ENCODE measurements around the gene TBC1D2B. TPM values are rescaled to one million over a fixed set of nuclear protein-coding genes. Genes with fewer than 3 reads are reported as not detected.

TBC1D2B gene
- total RNA-seq, 1 donor from 2014 or later, result 22.1 TPM

DNA sequence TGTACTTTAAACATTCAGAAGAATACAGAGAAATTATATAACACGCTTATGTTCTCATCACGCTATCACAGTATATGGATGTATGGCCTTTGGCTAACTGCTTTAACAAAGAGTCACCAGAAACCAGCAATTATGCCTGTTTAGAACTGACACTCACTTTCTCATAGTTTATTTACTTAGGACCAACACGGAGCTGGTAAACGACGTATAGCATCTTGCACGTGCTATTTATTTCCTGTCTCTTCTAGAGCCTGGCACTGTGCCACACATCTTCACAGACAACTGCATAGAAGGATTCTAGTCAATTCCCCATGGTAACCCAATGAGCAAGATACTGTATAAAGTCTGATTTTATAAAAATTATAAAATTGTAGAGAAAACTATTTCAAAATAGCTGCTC lies 43.6 kb downstream of the TBC1D2B start:
- H3K27me3 Mint-ChIP-seq, result no peaks in the 10 kb centered on the region
- no peak overlapping the region for H3K27ac Mint-ChIP-seq
- TF ChIP-seq, protein P1, sequence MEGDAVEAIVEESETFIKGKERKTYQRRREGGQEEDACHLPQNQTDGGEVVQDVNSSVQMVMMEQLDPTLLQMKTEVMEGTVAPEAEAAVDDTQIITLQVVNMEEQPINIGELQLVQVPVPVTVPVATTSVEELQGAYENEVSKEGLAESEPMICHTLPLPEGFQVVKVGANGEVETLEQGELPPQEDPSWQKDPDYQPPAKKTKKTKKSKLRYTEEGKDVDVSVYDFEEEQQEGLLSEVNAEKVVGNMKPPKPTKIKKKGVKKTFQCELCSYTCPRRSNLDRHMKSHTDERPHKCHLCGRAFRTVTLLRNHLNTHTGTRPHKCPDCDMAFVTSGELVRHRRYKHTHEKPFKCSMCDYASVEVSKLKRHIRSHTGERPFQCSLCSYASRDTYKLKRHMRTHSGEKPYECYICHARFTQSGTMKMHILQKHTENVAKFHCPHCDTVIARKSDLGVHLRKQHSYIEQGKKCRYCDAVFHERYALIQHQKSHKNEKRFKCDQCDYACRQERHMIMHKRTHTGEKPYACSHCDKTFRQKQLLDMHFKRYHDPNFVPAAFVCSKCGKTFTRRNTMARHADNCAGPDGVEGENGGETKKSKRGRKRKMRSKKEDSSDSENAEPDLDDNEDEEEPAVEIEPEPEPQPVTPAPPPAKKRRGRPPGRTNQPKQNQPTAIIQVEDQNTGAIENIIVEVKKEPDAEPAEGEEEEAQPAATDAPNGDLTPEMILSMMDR (conservative IDR thresholded peaks at IDR 0.05), result no peak
- no peak for DNase-seq (ENCODE audit: extremely low spot score, unreplicated experiment)
- no peaks in the 10 kb centered on the region for H3K9me3 Mint-ChIP-seq
- H3K4me1 Mint-ChIP-seq (ENCODE audit: unreplicated experiment), result peaks cover 41% of the 10 kb centered on the region
- no peak overlapping the region for H3K4me3 Mint-ChIP-seq
- peaks cover 12% of the 10 kb centered on the region for H3K36me3 Mint-ChIP-seq

DNA sequence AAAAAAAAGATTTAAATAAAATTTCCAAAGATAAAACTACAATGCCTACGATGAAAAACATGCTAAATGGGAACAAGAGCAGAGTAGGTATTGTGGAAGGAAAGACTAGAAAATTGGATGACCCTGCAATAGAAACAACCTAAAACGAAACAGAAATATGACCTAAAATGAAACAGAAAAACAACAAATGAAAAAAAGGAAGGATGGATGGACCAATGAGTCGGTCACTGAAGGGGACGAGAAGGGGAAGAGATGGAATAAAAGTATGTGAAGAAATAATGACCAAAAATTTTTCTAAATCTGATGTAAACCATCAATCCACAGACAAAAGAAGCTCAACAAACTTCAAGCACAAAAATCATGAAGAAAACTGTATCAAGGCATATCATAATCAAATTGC lies 44.8 kb downstream of the TBC1D2B start:
- H3K9me3 Mint-ChIP-seq, result no peaks in the 10 kb centered on the region
- H3K4me1 Mint-ChIP-seq (ENCODE audit: unreplicated experiment), result peaks cover 35% of the 10 kb centered on the region
- H3K27me3 Mint-ChIP-seq, result no peaks in the 10 kb centered on the region
- H3K27ac Mint-ChIP-seq, result no peak overlapping the region
- TF ChIP-seq, protein P1 (conservative IDR thresholded peaks at IDR 0.05), result no peak
- no peak overlapping the region for H3K4me3 Mint-ChIP-seq
- H3K36me3 Mint-ChIP-seq, result peaks cover 16% of the 10 kb centered on the region
- no peak for DNase-seq (ENCODE audit: extremely low spot score, unreplicated experiment)

DNA sequence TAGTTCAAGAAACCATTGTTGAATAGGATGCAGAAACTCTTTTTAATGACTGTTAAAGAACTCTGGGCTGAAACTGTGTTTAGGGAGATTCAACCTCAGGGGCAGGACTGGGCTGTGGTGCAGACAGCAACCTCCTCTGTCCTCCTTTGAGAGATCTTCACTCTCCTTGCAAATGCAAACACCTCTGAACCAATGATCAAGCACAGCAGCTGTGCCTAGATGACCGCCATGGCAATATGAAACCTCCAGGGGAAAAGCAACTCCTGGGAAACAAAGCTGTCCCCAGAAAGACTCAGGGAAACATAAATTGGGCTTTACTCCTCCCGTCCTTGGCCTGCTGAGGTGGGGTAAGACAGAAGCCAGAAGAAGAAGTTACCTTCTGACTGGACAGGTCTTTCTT lies 52.6 kb downstream of the TBC1D2B start:
- no peaks in the 10 kb centered on the region for H3K9me3 Mint-ChIP-seq
- H3K4me3 Mint-ChIP-seq, result no peak overlapping the region
- TF ChIP-seq, protein P1 (conservative IDR thresholded peaks at IDR 0.05), result no peak
- no peak for DNase-seq (ENCODE audit: extremely low spot score, unreplicated experiment)
- H3K27me3 Mint-ChIP-seq, result no peaks in the 10 kb centered on the region
- H3K27ac Mint-ChIP-seq, result no peak overlapping the region
- H3K36me3 Mint-ChIP-seq, result peaks cover 25% of the 10 kb centered on the region
- peaks cover 15% of the 10 kb centered on the region for H3K4me1 Mint-ChIP-seq (ENCODE audit: unreplicated experiment)

DNA sequence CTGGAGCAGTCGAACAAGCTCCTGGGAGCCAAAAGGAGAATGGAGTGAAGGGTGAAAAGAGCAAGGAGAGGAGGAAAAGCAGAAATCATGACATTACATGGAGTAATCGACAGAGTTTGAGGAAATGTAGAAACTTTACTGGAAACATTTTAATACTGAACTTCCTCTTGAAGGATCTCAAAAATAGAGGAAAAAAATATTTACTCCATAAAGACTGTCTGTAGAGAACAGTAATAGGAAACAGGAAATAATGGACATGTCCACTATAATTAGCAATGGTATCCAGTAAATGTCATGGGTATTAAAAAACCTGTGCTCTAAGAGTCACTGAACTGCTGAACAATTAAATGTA lies 53.0 kb downstream of the TBC1D2B start:
- Mint-ChIP-seq H3K27ac (no peak overlapping the region), H3K27me3 (no peaks in the 10 kb centered on the region), H3K4me1 (ENCODE audit: unreplicated experiment) (peaks cover 15% of the 10 kb centered on the region), H3K4me3 (no peak overlapping the region), H3K9me3 (no peaks in the 10 kb centered on the region), H3K36me3 (peaks cover 25% of the 10 kb centered on the region)
- DNase-seq (ENCODE audit: extremely low spot score, unreplicated experiment), result no peak
- TF ChIP-seq, protein P1 (conservative IDR thresholded peaks at IDR 0.05), result no peak

DNA sequence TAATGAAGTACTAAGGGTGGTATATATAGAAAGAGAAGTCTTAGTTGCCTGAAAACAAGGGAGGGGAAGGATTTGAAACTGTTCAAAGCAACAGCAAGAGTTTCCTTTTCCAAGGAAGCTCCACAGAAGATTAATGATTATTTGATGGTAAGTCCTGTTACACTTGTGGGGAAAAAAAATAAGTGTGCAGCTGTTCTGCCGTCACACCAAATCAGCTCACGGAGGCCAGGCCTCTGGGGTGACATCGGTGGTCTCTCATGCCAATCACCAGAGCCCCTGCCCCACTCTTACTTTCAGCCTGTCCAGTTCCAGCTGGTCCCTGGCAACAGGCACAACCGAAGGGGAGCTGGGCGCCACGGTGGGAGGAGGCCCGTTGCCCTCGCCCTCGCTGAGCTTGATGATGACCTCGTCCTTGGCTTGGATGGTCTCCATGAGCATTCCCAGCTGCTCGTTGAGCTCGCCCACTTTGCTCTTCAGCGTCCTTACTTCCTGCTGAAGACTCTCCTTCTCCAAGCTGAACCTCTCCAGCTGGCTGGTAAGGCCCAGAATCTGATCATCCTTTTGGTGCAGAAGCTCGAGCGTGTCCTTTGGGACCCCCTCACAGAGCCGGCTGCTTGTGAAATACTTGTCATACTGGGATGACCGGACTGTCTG lies 53.5 kb downstream of the TBC1D2B start:
- Mint-ChIP-seq H3K27me3 (no peaks in the 10 kb centered on the region), H3K4me1 (ENCODE audit: unreplicated experiment) (peaks cover 15% of the 10 kb centered on the region), H3K27ac (no peak overlapping the region), H3K36me3 (peaks cover 25% of the 10 kb centered on the region), H3K9me3 (no peaks in the 10 kb centered on the region), H3K4me3 (no peak overlapping the region)
- no peak for DNase-seq (ENCODE audit: extremely low spot score, unreplicated experiment)
- TF ChIP-seq, protein P1 (conservative IDR thresholded peaks at IDR 0.05), result no peak
